Keratinocyte (primary cell): ENCODE measurements around the gene ACVR1. TPM values are rescaled to one million over a fixed set of nuclear protein-coding genes. Genes with fewer than 3 reads are reported as not detected.

Experiments used
- DNase-seq: peaks from one replicate; pipeline ENCODE4 v3.0.0-alpha.2; 2011; ENCODE audit warnings: low read depth, missing footprints, low spot score
- FAIRE-seq: peaks from 2 replicates; lab custom pipeline; 2011; peaks lifted over from hg19 to GRCh38; lab: Jason Lieb, UNC
- H2AFZ ChIP-seq: 2 replicates; pipeline ENCODE4 v1.6.0; 2012; ENCODE audit warnings: low read length, control low read depth, inconsistent platforms; ENCODE audit not compliant: control insufficient read depth
- H3K27ac ChIP-seq: 2 replicates; pipeline ENCODE4 v1.5.1; 2011; ENCODE audit warnings: low read length; ENCODE audit not compliant: control insufficient read depth, insufficient read depth
- H3K27me3 ChIP-seq: 3 replicates; pipeline ENCODE4 v1.6.0; 2011; ENCODE audit warnings: low read length; ENCODE audit not compliant: control insufficient read depth, insufficient read depth; ENCODE audit errors: extremely low read depth
- H3K36me3 ChIP-seq, 2 experiments: 2 replicates in 1 of 2; 3 replicates in 1 of 2; pipeline ENCODE4 v1.5.1; 2011; ENCODE audit warnings: low read length in 2 of 2, mild to moderate bottlenecking in 1 of 2; ENCODE audit not compliant: control insufficient read depth in 2 of 2, insufficient read depth in 2 of 2; ENCODE audit errors: extremely low read depth in 1 of 2
- H3K4me1 ChIP-seq: 3 replicates; pipeline ENCODE4 v1.5.1; 2011; ENCODE audit warnings: low read length; ENCODE audit not compliant: control insufficient read depth, insufficient read depth; ENCODE audit errors: extremely low read depth
- H3K4me2 ChIP-seq: 3 replicates; pipeline ENCODE4 v1.6.0; 2011; ENCODE audit warnings: low read depth, low read length; ENCODE audit not compliant: control insufficient read depth, insufficient read depth; ENCODE audit errors: extremely low read depth
- H3K4me3 ChIP-seq, 3 experiments: fragments of 200-600 bp in 1 of 3; sonication (generic) in 1 of 3; 2 replicates in 2 of 3; 3 replicates in 1 of 3; pipeline ENCODE4 v1.5.1; 2011 to 2016; ENCODE audit warnings: low read length in 3 of 3, mild to moderate bottlenecking in 3 of 3, control low read depth in 2 of 3, inconsistent platforms in 1 of 3, low read depth in 1 of 3, mixed read lengths in 1 of 3, mixed run types in 1 of 3, moderate library complexity in 1 of 3; ENCODE audit not compliant: control insufficient read depth in 2 of 3, insufficient read depth in 2 of 3; ENCODE audit errors: extremely low read depth in 1 of 3
- H3K79me2 ChIP-seq: 2 replicates; pipeline ENCODE4 v1.6.0; 2012; ENCODE audit warnings: low read length; ENCODE audit not compliant: control insufficient read depth, insufficient read depth
- H3K9ac ChIP-seq: 3 replicates; pipeline ENCODE4 v1.6.0; 2011; ENCODE audit warnings: low read length; ENCODE audit not compliant: control insufficient read depth, insufficient read depth; ENCODE audit errors: extremely low read depth
- H3K9me1 ChIP-seq: 3 replicates; pipeline ENCODE4 v1.6.0; 2011; ENCODE audit warnings: low read length; ENCODE audit not compliant: control insufficient read depth, insufficient read depth; ENCODE audit errors: extremely low read depth
- H3K9me3 ChIP-seq: 2 replicates; pipeline ENCODE4 v1.5.1; 2012; ENCODE audit warnings: low read depth, low read length; ENCODE audit not compliant: control insufficient read depth
- H4K20me1 ChIP-seq: 3 replicates; pipeline ENCODE4 v1.6.0; 2011; ENCODE audit warnings: low read length; ENCODE audit not compliant: control insufficient read depth, insufficient read depth; ENCODE audit errors: extremely low read depth
- CTCF ChIP-seq, 3 experiments: IDR thresholded peaks in 1 of 3; conservative IDR thresholded peaks in 1 of 3; optimal IDR thresholded peaks in 1 of 3; 2 replicates in 2 of 3; 3 replicates in 1 of 3; pipeline versions ENCODE3 to v1.5.1; 2011; ENCODE audit warnings: low read length in 3 of 3, mild to moderate bottlenecking in 3 of 3, moderate library complexity in 2 of 3, control low read depth in 1 of 3, inconsistent platforms in 1 of 3; ENCODE audit not compliant: insufficient read depth in 2 of 3; ENCODE audit errors: extremely low read depth in 1 of 3
- EZH2 ChIP-seq: IDR thresholded peaks from one replicate; pipeline ENCODE4 v1.6.1; 2012; ENCODE audit warnings: inconsistent platforms, mild to moderate bottlenecking, low read length, moderate library complexity
- dilution Hi-C: fragments of 300-500 bp; cut with MboI; formaldehyde crosslinking; loops from one replicate; pipeline ENCODE4 v1.7.0; 2020; ENCODE audit warnings: low sequenced_read_pairs; ENCODE audit not compliant: extremely low pct_ligation_motif_present
- polyA plus RNA-seq, 5 experiments: library from polyadenylated mRNA; depleted of rRNA in 3 of 5; stranded (reverse) in 3 of 5; stranded (forward) in 1 of 5; unstranded in 1 of 5; fragments of >200 nt; gene quantifications; 1 replicate in 1 of 5; 2 replicates in 3 of 5; 3 replicates in 1 of 5; pipeline versions ENCODE4 v1.2.1 to v1.2.3, GENCODE V29; 2011 to 2012; ENCODE audit warnings: missing spikeins in 2 of 5, low read depth in 1 of 5, low replicate concordance in 1 of 5

ACVR1 gene
- polyA plus RNA-seq, 1 donor (not counting 4 experiments of a cell fraction or from before 2014, with no cell fraction given) = 30.8 TPM

- no peak overlapping the region for H3K27ac ChIP-seq
- peaks cover 0 to 4% of the 10 kb centered on the region in 2 experiments for H3K36me3 ChIP-seq
- H3K9me3 ChIP-seq = no peaks in the 10 kb centered on the region
- DNase-seq = no peak
- no peaks in the 10 kb centered on the region for H3K27me3 ChIP-seq
- H3K4me3 ChIP-seq = no peak overlapping the region
- TF ChIP-seq EZH2 = no peak
- TF ChIP-seq CTCF (optimal IDR thresholded peaks at IDR 0.05 in 1 of 3, IDR thresholded peaks at IDR 0.05 in 1 of 3, conservative IDR thresholded peaks at IDR 0.05 in 1 of 3; ENCODE audit: extremely low read depth in 1 of 3, insufficient read depth in 2 of 3, low read length in 3 of 3) = no peak
- H3K9ac ChIP-seq = no peak overlapping the region
- peaks cover 34% of the 10 kb centered on the region for H3K4me1 ChIP-seq
- no peak for FAIRE-seq
- dilution Hi-C loops = no loop called here
- peaks cover 6% of the 10 kb centered on the region for H3K9me1 ChIP-seq
- H4K20me1 ChIP-seq = no peaks in the 10 kb centered on the region
- peaks cover 25% of the 10 kb centered on the region for H3K79me2 ChIP-seq
- no peak overlapping the region for H3K4me2 ChIP-seq
- no peak overlapping the region for H2AFZ ChIP-seq
Measured at GRCh38 chr2:157835006-157835405, 41.1 kb downstream of the ACVR1 start.

GRCh38 chr2:157833721-157834120, 42.4 kb downstream of the ACVR1 start:
- Histone ChIP-seq H3K9me1 (peaks cover 2% of the 10 kb centered on the region), H4K20me1 (no peaks in the 10 kb centered on the region), H3K36me3 (peaks cover 0 to 4% of the 10 kb centered on the region in 2 experiments), H3K4me1 (peaks cover 25% of the 10 kb centered on the region), H3K4me3 (no peak overlapping the region), H3K27ac (no peak overlapping the region), H3K4me2 (no peak overlapping the region), H2AFZ (no peak overlapping the region), H3K9ac (no peak overlapping the region), H3K27me3 (no peaks in the 10 kb centered on the region), H3K9me3 (no peaks in the 10 kb centered on the region), H3K79me2 (peaks cover 31% of the 10 kb centered on the region)
- dilution Hi-C loops = no loop called here
- FAIRE-seq = no peak
- TF ChIP-seq EZH2 = no peak
- TF ChIP-seq CTCF (optimal IDR thresholded peaks at IDR 0.05 in 1 of 3, IDR thresholded peaks at IDR 0.05 in 1 of 3, conservative IDR thresholded peaks at IDR 0.05 in 1 of 3; ENCODE audit: extremely low read depth in 1 of 3, insufficient read depth in 2 of 3, low read length in 3 of 3) = no peak
- DNase-seq = no peak
